ENCODE data around the gene PDE11A. TPM values are rescaled to one million over a fixed set of nuclear protein-coding genes. Genes with fewer than 3 reads are reported as not detected.
"Not testable (repeated sequence)": the region's sequence is repeated elsewhere in the genome, so short reads cannot be mapped to it uniquely, and the experiment has no call there.

Gene PDE11A
- polyA plus RNA-seq, 1 donor: 1.5 TPM

DNA sequence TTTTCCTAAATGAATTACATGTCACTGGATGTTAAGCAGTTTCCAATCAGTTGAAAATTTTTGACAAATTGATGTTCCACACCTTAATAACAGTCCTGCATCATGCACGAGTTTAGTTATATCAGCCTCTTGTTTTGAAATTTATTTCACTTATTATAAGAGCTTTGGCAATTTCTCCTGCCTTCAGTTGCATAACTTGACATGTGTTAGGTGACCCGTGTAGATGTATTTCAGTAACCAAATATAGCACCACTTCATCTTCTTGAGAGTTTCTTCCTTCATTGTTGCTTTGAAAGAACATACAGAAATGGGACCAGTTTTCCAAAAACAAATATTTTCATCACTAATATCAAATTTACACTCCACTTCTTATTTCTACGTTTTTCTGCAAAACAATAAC, 202.7 kb downstream of the PDE11A start:
- H3K36me3 ChIP-seq (ENCODE audit: control insufficient read depth, insufficient read depth, low read length): no peaks in the 10 kb centered on the region
- DNase-seq: no peak
- H3K4me1 ChIP-seq (ENCODE audit: control insufficient read depth, insufficient read depth, low read length): peaks cover under 1% of the 10 kb centered on the region
- no peaks in the 10 kb centered on the region for H3K27me3 ChIP-seq (ENCODE audit: control insufficient read depth, insufficient read depth, low read length)
- H3K4me3 ChIP-seq (ENCODE audit: low read length): no peak overlapping the region
- 88% methylated on average over 2 of the region's 3 CpGs for WGBS (ENCODE audit: insufficient coverage, low lambda C conversion rate)
- no peaks in the 10 kb centered on the region for H3K9me3 ChIP-seq (ENCODE audit: control insufficient read depth, low read depth, low read length)
- no peak overlapping the region for H3K27ac ChIP-seq (ENCODE audit: low read length)

DNA sequence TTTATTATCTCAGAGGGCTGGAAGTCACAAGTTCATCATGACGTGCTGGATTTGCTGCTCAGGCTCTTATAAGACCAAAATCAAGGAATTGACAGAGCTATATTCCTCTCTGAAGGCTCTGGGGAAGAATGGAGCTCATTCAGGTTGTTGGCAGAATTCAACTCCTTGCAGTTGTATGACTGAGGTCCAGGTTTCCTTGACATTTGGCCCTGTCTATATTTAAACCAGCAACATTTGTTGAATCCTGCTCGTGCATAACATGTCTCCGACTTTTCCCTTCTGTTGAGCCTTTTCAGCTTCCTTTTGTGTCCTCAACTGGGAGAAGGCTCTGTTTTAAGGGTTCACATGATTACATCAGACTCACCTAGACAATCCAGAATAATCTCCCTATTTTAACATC, 203.4 kb downstream of the PDE11A start:
- Histone ChIP-seq H3K27me3 (ENCODE audit: control insufficient read depth, insufficient read depth, low read length) (no peaks in the 10 kb centered on the region), H3K4me3 (ENCODE audit: low read length) (no peak overlapping the region), H3K36me3 (ENCODE audit: control insufficient read depth, insufficient read depth, low read length) (no peaks in the 10 kb centered on the region), H3K27ac (ENCODE audit: low read length) (no peak overlapping the region), H3K4me1 (ENCODE audit: control insufficient read depth, insufficient read depth, low read length) (no peaks in the 10 kb centered on the region), H3K9me3 (ENCODE audit: control insufficient read depth, low read depth, low read length) (no peaks in the 10 kb centered on the region)
- DNase-seq: no peak
- no CpG with 5 or more reads among the region's 3 CpGs for WGBS (ENCODE audit: insufficient coverage, low lambda C conversion rate)

DNA sequence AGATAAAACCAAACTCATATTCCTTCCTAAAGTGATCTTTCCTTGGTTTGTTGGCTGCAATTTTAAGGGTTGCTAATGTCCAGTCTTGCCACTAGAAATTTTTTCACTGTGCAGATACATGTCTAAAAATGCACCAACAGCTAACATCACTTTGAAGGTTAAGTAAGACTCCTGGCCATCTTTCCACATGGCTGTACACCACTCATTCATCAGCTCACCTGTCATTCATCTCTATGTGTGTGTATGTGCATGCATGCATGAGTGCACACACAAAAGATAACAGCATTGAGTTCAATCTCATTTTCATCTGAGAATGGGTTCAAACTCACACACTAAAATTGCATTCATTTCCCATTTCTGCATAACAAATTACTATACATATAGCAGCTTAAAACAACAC, 203.8 kb downstream of the PDE11A start:
- no peak overlapping the region for H3K27ac ChIP-seq (ENCODE audit: low read length)
- DNase-seq: no peak
- no peaks in the 10 kb centered on the region for H3K36me3 ChIP-seq (ENCODE audit: control insufficient read depth, insufficient read depth, low read length)
- no peaks in the 10 kb centered on the region for H3K9me3 ChIP-seq (ENCODE audit: control insufficient read depth, low read depth, low read length)
- no peak overlapping the region for H3K4me3 ChIP-seq (ENCODE audit: low read length)
- H3K4me1 ChIP-seq (ENCODE audit: control insufficient read depth, insufficient read depth, low read length): no peaks in the 10 kb centered on the region
- no peaks in the 10 kb centered on the region for H3K27me3 ChIP-seq (ENCODE audit: control insufficient read depth, insufficient read depth, low read length)

DNA sequence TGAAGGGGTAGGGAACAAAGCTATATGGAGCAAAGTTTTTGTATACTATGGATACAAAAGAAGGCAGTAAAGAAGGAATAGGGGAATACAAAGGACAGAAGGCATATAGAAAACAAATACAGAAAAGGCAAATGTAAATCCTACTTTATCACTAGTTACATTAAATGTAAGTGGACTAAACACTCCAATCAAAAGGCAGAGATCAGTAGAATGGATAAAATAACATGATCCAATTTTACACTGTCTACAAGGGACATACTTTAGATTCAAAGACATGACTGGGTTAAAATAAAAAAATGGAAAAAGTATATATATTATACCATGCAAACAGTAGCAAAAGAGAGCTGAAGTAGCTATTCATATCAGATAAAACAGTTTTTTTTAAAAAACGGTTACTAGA, 215.0 kb downstream of the PDE11A start:
- Histone ChIP-seq H3K27ac (ENCODE audit: low read length) (no peak overlapping the region), H3K27me3 (ENCODE audit: control insufficient read depth, insufficient read depth, low read length) (no peaks in the 10 kb centered on the region), H3K4me3 (ENCODE audit: low read length) (no peak overlapping the region), H3K36me3 (ENCODE audit: control insufficient read depth, insufficient read depth, low read length) (no peaks in the 10 kb centered on the region), H3K4me1 (ENCODE audit: control insufficient read depth, insufficient read depth, low read length) (peaks cover 8% of the 10 kb centered on the region), H3K9me3 (ENCODE audit: control insufficient read depth, low read depth, low read length) (no peaks in the 10 kb centered on the region)
- WGBS (ENCODE audit: insufficient coverage, low lambda C conversion rate): 100% methylated on average over 1 of the region's 1 CpG
- DNase-seq: no peak

DNA sequence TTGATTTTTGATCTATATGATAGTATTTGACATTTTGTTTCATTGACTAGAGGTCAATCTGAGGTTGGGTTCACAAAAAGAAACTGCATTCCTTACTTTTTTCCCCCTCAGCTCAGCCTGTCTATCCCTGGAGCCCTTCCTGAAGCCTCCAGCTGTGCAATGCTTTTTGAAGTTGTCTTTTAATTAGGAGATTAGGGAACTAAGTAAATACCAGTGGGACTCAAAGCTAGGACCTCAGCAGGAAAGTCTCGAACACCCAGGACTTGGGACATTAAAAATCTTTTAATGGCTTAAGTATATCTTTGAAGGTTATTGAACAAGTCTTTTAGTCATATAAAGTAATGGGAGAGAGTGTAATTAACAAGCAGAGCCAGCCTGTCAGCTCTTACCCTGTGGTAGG, 220.2 kb downstream of the PDE11A start:
- peaks cover 8% of the 10 kb centered on the region for H3K4me1 ChIP-seq (ENCODE audit: control insufficient read depth, insufficient read depth, low read length)
- no peak for DNase-seq
- WGBS (ENCODE audit: insufficient coverage, low lambda C conversion rate): no CpG with 5 or more reads among the region's 1 CpG
- H3K4me3 ChIP-seq (ENCODE audit: low read length): no peak overlapping the region
- no peaks in the 10 kb centered on the region for H3K36me3 ChIP-seq (ENCODE audit: control insufficient read depth, insufficient read depth, low read length)
- H3K9me3 ChIP-seq (ENCODE audit: control insufficient read depth, low read depth, low read length): no peaks in the 10 kb centered on the region
- H3K27ac ChIP-seq (ENCODE audit: low read length): no peak overlapping the region
- no peaks in the 10 kb centered on the region for H3K27me3 ChIP-seq (ENCODE audit: control insufficient read depth, insufficient read depth, low read length)

DNA sequence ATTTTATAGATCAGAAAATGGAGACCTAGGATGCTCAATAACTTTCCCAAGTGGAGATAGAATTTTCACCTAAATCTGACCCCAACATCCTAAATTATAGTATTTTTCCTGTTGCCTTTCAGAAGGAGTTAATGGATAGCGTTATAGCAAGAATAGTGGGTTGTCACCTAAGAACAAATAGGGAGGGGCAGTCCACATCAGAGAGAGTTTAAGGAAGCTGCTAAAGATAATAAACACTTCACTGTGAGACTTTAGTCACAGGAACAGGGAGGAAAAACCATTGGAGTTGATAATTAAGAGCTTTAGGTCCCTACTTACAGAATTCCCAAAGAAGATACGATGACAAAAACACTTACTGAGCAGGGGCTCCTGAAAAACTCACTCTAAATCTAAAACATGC, 229.4 kb downstream of the PDE11A start:
- no peak overlapping the region for H3K4me3 ChIP-seq (ENCODE audit: low read length)
- no CpG with 5 or more reads among the region's 2 CpGs for WGBS (ENCODE audit: insufficient coverage, low lambda C conversion rate)
- DNase-seq: peak in 1 of 2 donors; percentile 30
- H3K9me3 ChIP-seq (ENCODE audit: control insufficient read depth, low read depth, low read length): peaks cover 3% of the 10 kb centered on the region
- no peaks in the 10 kb centered on the region for H3K36me3 ChIP-seq (ENCODE audit: control insufficient read depth, insufficient read depth, low read length)
- no peaks in the 10 kb centered on the region for H3K27me3 ChIP-seq (ENCODE audit: control insufficient read depth, insufficient read depth, low read length)
- peaks cover 2% of the 10 kb centered on the region for H3K4me1 ChIP-seq (ENCODE audit: control insufficient read depth, insufficient read depth, low read length)
- H3K27ac ChIP-seq (ENCODE audit: low read length): no peak overlapping the region

DNA sequence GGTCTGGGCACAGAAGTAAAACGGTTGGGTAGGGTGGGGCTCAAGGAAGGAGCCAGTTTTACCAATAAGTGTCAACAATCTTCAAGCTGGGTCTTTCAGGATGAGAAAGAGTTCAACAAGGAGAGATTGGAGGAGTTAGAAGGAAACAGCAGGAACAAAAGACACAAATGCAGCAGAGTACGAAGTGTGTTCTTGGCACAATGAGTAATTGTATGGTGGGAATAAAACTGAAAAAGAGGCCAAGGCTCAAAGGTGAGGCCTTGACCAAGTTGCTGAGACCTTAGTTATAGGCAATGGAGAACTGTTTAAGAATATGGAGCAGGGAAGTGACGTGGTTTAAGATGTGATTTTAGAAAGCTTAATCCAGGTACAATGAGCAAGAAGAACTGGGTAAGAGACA, 230.3 kb downstream of the PDE11A start:
- no peaks in the 10 kb centered on the region for H3K36me3 ChIP-seq (ENCODE audit: control insufficient read depth, insufficient read depth, low read length)
- peak in 1 of 2 donors; percentile 22 for DNase-seq
- no peak overlapping the region for H3K27ac ChIP-seq (ENCODE audit: low read length)
- 35% methylated on average over 2 of the region's 3 CpGs for WGBS (ENCODE audit: insufficient coverage, low lambda C conversion rate)
- H3K9me3 ChIP-seq (ENCODE audit: control insufficient read depth, low read depth, low read length): peaks cover 6% of the 10 kb centered on the region
- H3K4me1 ChIP-seq (ENCODE audit: control insufficient read depth, insufficient read depth, low read length): peaks cover 2% of the 10 kb centered on the region
- no peaks in the 10 kb centered on the region for H3K27me3 ChIP-seq (ENCODE audit: control insufficient read depth, insufficient read depth, low read length)
- no peak overlapping the region for H3K4me3 ChIP-seq (ENCODE audit: low read length)

DNA sequence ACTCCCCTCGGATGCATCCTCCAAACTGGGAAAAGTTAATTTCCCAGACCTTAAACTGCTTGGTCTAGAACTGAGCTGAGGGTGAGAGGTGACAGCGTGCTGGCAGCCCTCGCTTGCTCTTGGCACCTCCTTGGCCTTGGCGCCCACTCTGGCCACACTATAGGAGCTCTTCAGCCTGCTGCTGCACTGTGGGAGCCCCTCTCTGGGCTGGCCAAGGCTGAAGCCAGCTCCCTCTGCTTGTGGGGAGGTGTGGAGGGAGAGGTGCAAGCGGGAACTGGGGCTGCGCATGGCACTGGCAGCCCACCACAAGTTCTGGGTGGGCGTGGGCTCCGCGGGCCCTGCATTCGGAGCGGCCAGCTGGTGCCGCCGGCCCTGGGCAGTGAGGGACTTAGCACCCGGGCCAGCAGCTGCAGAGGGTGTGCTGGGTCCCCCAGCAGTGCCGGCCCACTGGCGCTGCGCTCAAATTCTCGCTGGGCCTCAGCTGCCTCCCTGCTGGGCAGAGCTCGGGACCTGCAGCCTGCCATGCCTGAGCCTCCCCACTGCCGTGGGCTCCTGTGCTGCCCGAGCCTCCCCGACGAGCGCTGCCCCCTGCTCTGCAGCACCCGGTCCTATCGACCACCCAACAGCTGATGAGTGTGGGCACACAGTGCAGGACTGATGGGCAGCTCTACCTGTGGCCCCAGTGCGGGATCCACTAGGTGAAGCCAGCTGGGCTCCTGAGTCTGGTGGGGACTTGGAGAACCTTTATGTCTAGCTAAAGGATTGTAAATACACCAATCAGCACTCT, 237.0 kb downstream of the PDE11A start:
- not testable (repeated sequence) for H3K27me3 ChIP-seq (ENCODE audit: control insufficient read depth, insufficient read depth, low read length); DNase-seq; H3K4me3 ChIP-seq (ENCODE audit: low read length); H3K27ac ChIP-seq (ENCODE audit: low read length); H3K36me3 ChIP-seq (ENCODE audit: control insufficient read depth, insufficient read depth, low read length)
- no CpG with 5 or more reads among the region's 27 CpGs for WGBS (ENCODE audit: insufficient coverage, low lambda C conversion rate)
- Histone ChIP-seq H3K9me3 (ENCODE audit: control insufficient read depth, low read depth, low read length) (peaks cover 15% of the 10 kb centered on the region), H3K4me1 (ENCODE audit: control insufficient read depth, insufficient read depth, low read length) (peaks cover 12% of the 10 kb centered on the region)

DNA sequence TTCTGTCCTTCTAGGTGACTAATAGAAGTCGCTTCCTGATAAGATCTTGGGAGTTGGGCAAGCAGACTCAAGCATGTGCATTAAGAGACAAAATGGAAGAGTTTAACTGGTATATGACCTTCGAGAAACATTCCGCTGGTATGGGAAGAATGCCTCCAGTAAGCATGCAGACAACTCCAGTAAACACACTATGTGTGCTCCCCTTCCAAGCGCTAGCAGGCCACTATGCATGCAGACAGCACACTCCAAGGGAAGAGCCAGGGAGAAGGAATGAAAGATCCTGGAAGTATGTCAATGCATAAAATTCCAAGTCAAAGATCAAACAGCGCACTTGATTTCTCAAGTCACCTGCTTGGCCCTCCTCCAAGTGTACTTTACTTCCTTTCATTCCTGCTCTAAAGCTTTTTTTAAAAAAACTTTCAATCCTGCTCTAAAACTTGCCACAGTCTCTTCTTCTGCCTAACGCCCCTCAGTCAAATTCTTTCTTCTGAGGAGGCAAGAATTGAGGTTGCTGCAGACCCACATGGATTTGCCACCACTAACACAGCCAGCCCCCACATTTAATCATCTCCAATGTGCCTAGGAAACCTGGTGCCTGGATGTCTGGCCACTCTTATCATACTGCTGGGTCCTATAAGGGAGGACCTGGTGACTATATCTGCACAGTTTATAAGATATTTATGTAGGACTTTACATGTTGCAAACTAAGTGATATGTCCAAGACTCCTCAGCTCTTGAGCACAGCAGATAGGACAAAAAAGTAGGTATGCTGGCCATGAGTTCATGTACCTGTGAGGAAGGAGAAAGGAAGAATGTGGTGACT, 239.8 kb downstream of the PDE11A start:
- H3K4me1 ChIP-seq (ENCODE audit: control insufficient read depth, insufficient read depth, low read length): peaks cover 12% of the 10 kb centered on the region
- no peaks in the 10 kb centered on the region for H3K36me3 ChIP-seq (ENCODE audit: control insufficient read depth, insufficient read depth, low read length)
- peak overlapping the region; percentile 34 for H3K27ac ChIP-seq (ENCODE audit: low read length)
- H3K4me3 ChIP-seq (ENCODE audit: low read length): no peak overlapping the region
- DNase-seq: peak; percentile 60 to 82
- WGBS (ENCODE audit: insufficient coverage, low lambda C conversion rate): no CpG with 5 or more reads among the region's 6 CpGs
- H3K9me3 ChIP-seq (ENCODE audit: control insufficient read depth, low read depth, low read length): peaks cover 15% of the 10 kb centered on the region
- no peaks in the 10 kb centered on the region for H3K27me3 ChIP-seq (ENCODE audit: control insufficient read depth, insufficient read depth, low read length)

DNA sequence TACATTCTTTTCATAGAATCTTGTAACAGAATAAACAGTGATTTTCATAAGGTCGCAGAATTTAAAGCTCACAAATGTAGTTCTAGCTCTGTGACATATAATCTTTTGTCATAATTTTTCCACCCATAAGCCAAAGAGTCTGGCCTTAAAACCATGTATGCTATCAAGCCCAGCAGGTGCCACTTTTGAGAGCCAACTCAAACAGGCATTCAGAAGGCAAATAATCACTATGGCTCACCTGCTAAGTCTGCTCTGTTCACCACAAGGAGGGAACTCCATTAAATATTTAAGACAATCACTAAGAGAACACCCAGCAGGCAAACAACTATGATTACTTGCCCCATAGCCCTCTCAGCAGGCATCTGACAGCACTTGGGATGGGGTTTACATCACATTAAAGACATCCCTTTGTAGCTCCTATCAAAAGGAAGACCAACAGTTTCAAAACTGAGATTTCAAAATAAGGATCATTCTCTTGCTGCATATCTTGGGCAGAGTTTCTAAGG, 241.6 kb downstream of the PDE11A start:
- H3K36me3 ChIP-seq (ENCODE audit: control insufficient read depth, insufficient read depth, low read length): no peaks in the 10 kb centered on the region
- peaks cover 10% of the 10 kb centered on the region for H3K9me3 ChIP-seq (ENCODE audit: control insufficient read depth, low read depth, low read length)
- WGBS (ENCODE audit: insufficient coverage, low lambda C conversion rate): 100% methylated on average over 1 of the region's 1 CpG
- H3K27ac ChIP-seq (ENCODE audit: low read length): no peak overlapping the region
- no peaks in the 10 kb centered on the region for H3K27me3 ChIP-seq (ENCODE audit: control insufficient read depth, insufficient read depth, low read length)
- DNase-seq: no peak
- H3K4me1 ChIP-seq (ENCODE audit: control insufficient read depth, insufficient read depth, low read length): peaks cover 12% of the 10 kb centered on the region
- H3K4me3 ChIP-seq (ENCODE audit: low read length): no peak overlapping the region

All from large intestine (tissue), 3 donors.